GM19099 (cell line): ENCODE measurements around the gene DDRGK1.
A peak's percentile ranks its signal among the peaks of the same experiment; 100 is the strongest.

Experiments used
- POLR2A ChIP-seq: IDR thresholded peaks from 3 replicates; pipeline ENCODE4 v1.6.1; 2011; ENCODE audit warnings: low read depth; ENCODE audit not compliant: insufficient read length; ENCODE audit errors: extremely low read depth

DDRGK1 gene

GRCh38 chr20:3226864-3227263 lies 22.4 kb upstream of the DDRGK1 start:
- TF ChIP-seq POLR2A = no peak

- TF ChIP-seq POLR2A = no peak
Observed at GRCh38 chr20:3226093-3226492, 21.6 kb upstream of the DDRGK1 start.

- TF ChIP-seq POLR2A = no peak
Observed at GRCh38 chr20:3224681-3225421, 20.4 kb upstream of the DDRGK1 start.

GRCh38 chr20:3223994-3224680 lies 19.7 kb upstream of the DDRGK1 start:
- TF ChIP-seq POLR2A = no peak

- TF ChIP-seq POLR2A = no peak
Observed at GRCh38 chr20:3223651-3223993, 19.1 kb upstream of the DDRGK1 start.

GRCh38 chr20:3222635-3223600 lies 18.4 kb upstream of the DDRGK1 start:
- TF ChIP-seq POLR2A = peak; percentile 23

- TF ChIP-seq POLR2A = no peak
Observed at GRCh38 chr20:3221398-3222226, 17.1 kb upstream of the DDRGK1 start.

GRCh38 chr20:3218307-3218988 lies 14.0 kb upstream of the DDRGK1 start:
- no peak for TF ChIP-seq POLR2A

- no peak for TF ChIP-seq POLR2A
Observed at GRCh38 chr20:3213226-3213625, 8.7 kb upstream of the DDRGK1 start.

- TF ChIP-seq POLR2A = no peak
Observed at GRCh38 chr20:3210346-3210745, 5.9 kb upstream of the DDRGK1 start.

GRCh38 chr20:3209946-3210317 lies 5.5 kb upstream of the DDRGK1 start:
- no peak for TF ChIP-seq POLR2A

GRCh38 chr20:3209257-3209945 lies 4.9 kb upstream of the DDRGK1 start, which contains the start of gene ITPA:
ITPA (plus strand) TSS chr20:3209498; CDS start chr20:3209552, 54 bp downstream.
- peak; percentile 69 for TF ChIP-seq POLR2A

- no peak for TF ChIP-seq POLR2A
Observed at GRCh38 chr20:3208786-3209256, 4.3 kb upstream of the DDRGK1 start.
